ENCODE results near the gene PRLR.

- no peak for TF ChIP-seq HMG20A (CRISPR knock-in tag; IDR thresholded peaks at IDR 0.05; ENCODE audit: borderline replicate concordance)
- TF ChIP-seq CTCF (CRISPR knock-in tag; IDR thresholded peaks at IDR 0.05), result no peak
- no peak for TF ChIP-seq ZBED4 (CRISPR knock-in tag; IDR thresholded peaks at IDR 0.05; ENCODE audit: borderline replicate concordance)
- TF ChIP-seq RFX5 (IDR thresholded peaks at IDR 0.05; ENCODE audit: low read depth, low read length), result no peak
- TF ChIP-seq ZNF33B (CRISPR knock-in tag; IDR thresholded peaks at IDR 0.05), result no peak
- TF ChIP-seq RERE (CRISPR knock-in tag; IDR thresholded peaks at IDR 0.05; ENCODE audit: low read depth), result no peak
- no peak for TF ChIP-seq NFRKB (IDR thresholded peaks at IDR 0.05)
- TF ChIP-seq CHD2 (IDR thresholded peaks at IDR 0.05; ENCODE audit: low read depth, low read length), result no peak
- no peak for TF ChIP-seq ZNF510 (CRISPR knock-in tag; IDR thresholded peaks at IDR 0.05; ENCODE audit: low read depth)
- no peak for TF ChIP-seq TBP (CRISPR knock-in tag; IDR thresholded peaks at IDR 0.05)
- TF ChIP-seq KDM1A (CRISPR knock-in tag; IDR thresholded peaks at IDR 0.05), result no peak
- TF ChIP-seq STAT5B (CRISPR knock-in tag; IDR thresholded peaks at IDR 0.05), result no peak
- TF ChIP-seq CBX2 (IDR thresholded peaks at IDR 0.05; ENCODE audit: low read depth, low read length), result no peak
- TF ChIP-seq CBX2 (CRISPR knock-in tag; IDR thresholded peaks at IDR 0.05; ENCODE audit: low read depth), result no peak
- TF ChIP-seq ZNF687 (CRISPR knock-in tag; IDR thresholded peaks at IDR 0.05), result no peak
These were observed 77.6 kb downstream of the PRLR start for GRCh38 chr5:35152733-35153132.
